ENCODE measurements around the gene CIROP. TPM values are rescaled to one million over a fixed set of nuclear protein-coding genes. Genes with fewer than 3 reads are reported as not detected.

The CIROP gene
- total and polyA plus RNA-seq, 9 of the 15 experiments (the other 6 are each of a cell fraction or from before 2014, with no cell fraction given), result not detected

- TF ChIP-seq PHB2 (IDR thresholded peaks at IDR 0.05; ENCODE audit: low read depth), result peak; percentile 76
- no peak for TF ChIP-seq CBFA2T2 (conservative IDR thresholded peaks at IDR 0.05)
- TF ChIP-seq GTF2A2 (tag; IDR thresholded peaks at IDR 0.05), result no peak
- peak in 1 of 2 experiments; percentile 44; a peak in 1 of 4 replicates for TF ChIP-seq NONO (IDR thresholded peaks at IDR 0.05; ENCODE audit: low read depth in 2 of 2, low read length in 1 of 2)
- no peak for TF ChIP-seq SNRNP70 (optimal IDR thresholded peaks at IDR 0.05; ENCODE audit: low read depth, low read length)
- no peak for TF ChIP-seq NFE2L1 (tag; IDR thresholded peaks at IDR 0.05; ENCODE audit: borderline replicate concordance, low read depth)
- TF ChIP-seq MLX (CRISPR knock-in tag; conservative IDR thresholded peaks at IDR 0.05), result no peak
- TF ChIP-seq HBP1 (CRISPR knock-in tag; IDR thresholded peaks at IDR 0.05), result peak; percentile 96
- TF ChIP-seq JUN (IDR thresholded peaks at IDR 0.05; ENCODE audit: borderline replicate concordance, low read depth, low read length), result no peak
- TF ChIP-seq JUN (CRISPR knock-in tag; IDR thresholded peaks at IDR 0.05; ENCODE audit: borderline replicate concordance), result no peak
- TF ChIP-seq ZBTB11 (CRISPR knock-in tag; IDR thresholded peaks at IDR 0.05), result no peak
- no peak for TF ChIP-seq CCAR2 (IDR thresholded peaks at IDR 0.05; ENCODE audit: low read depth, low read length)
- 0 out of 2 replicates have a peak, but pooled peaks have one; percentile 35 for TF ChIP-seq POLR2AphosphoS5 (IDR thresholded peaks at IDR 0.05; ENCODE audit: control insufficient read depth, insufficient read depth, low read depth, low read length)
- no peak for TF ChIP-seq BRF1 (IDR thresholded peaks at IDR 0.05; ENCODE audit: borderline replicate concordance, extremely low read depth, insufficient read length)
- TF ChIP-seq, protein P1, sequence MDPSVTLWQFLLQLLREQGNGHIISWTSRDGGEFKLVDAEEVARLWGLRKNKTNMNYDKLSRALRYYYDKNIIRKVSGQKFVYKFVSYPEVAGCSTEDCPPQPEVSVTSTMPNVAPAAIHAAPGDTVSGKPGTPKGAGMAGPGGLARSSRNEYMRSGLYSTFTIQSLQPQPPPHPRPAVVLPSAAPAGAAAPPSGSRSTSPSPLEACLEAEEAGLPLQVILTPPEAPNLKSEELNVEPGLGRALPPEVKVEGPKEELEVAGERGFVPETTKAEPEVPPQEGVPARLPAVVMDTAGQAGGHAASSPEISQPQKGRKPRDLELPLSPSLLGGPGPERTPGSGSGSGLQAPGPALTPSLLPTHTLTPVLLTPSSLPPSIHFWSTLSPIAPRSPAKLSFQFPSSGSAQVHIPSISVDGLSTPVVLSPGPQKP (CRISPR knock-in tag; IDR thresholded peaks at IDR 0.05), result no peak
- peak; percentile 93; the same call in 1 of the 2 replicates for TF ChIP-seq KDM2B (CRISPR knock-in tag; IDR thresholded peaks at IDR 0.05)
- no peak for TF ChIP-seq ZNF655 (CRISPR knock-in tag; IDR thresholded peaks at IDR 0.05)
- no peak for TF ChIP-seq GABPA (tag; conservative IDR thresholded peaks at IDR 0.05; ENCODE audit: low read depth)
Observed at GRCh38 chr14:23056956-23057756, 47.6 kb downstream of the CIROP start, which contains the start of gene CDH24 (continued).

All from K562 (cell line).